ENCODE measurements around the gene RFTN1. TPM values are rescaled to one million over a fixed set of nuclear protein-coding genes. Genes with fewer than 3 reads are reported as not detected.

RFTN1 gene
- total RNA-seq, 1 donor from 2014 or later = 26.5 TPM

GRCh38 chr3:16474920-16475319, 38.6 kb downstream of the RFTN1 start:
- intact Hi-C loops (cut with DNase I) = no loop called here
- no peak for DNase-seq (ENCODE audit: low spot score)

GRCh38 chr3:16474216-16474615, 39.3 kb downstream of the RFTN1 start:
- intact Hi-C loops (cut with DNase I) = no loop called here
- no peak for DNase-seq (ENCODE audit: low spot score)

GRCh38 chr3:16472593-16472992, 40.9 kb downstream of the RFTN1 start:
- intact Hi-C loops (cut with DNase I) = no loop called here
- DNase-seq (ENCODE audit: low spot score) = no peak

DNA sequence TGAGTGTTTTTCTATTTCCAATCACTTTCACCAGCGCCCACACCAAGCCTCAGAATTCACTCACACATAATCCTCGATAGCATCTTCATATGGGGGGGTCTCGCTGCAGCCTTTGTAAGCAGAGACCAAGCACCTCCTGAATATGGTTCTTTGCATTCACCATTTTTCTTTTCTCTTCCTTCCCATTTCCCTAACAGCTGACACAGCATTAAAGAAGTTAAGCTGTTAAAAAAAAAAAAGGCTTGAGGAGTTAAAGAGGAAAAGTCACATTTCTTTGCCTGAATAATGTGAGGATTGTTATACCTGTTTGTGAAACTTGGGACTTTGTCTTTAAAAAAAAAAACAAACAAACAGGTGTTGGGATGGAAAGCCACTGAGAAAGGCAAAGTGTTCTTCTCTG, 41.6 kb downstream of the RFTN1 start:
- no peak for DNase-seq (ENCODE audit: low spot score)
- intact Hi-C loops (cut with DNase I) = no loop called here

GRCh38 chr3:16470590-16470989, 42.9 kb downstream of the RFTN1 start:
- intact Hi-C loops (cut with DNase I) = no loop called here
- no peak for DNase-seq (ENCODE audit: low spot score)

GRCh38 chr3:16468336-16469098, 45.0 kb downstream of the RFTN1 start:
- no peak for DNase-seq (ENCODE audit: low spot score)
- intact Hi-C loops (cut with DNase I) = loop anchor here (5.0 kb wide), 1 partner anchor 44 kb away; the partner anchor contains the start of gene RFTN1

DNA sequence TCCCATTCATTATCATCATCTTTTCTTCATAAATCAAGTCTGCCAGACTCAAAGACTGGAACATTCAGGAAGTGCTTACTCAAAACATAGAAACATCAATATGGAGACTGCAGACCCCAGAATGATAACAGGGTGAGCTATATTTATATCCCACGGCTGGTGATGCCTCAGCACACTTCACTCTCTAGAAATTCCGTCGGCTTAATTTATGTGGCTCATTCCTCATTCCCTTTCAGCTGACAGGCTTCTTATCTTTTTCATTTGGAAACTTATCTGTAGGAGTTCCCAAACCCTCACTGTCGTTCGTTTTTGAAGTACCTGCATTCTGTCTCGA, 45.5 kb downstream of the RFTN1 start:
- intact Hi-C loops (cut with DNase I) = loop anchor here (5.0 kb wide), 1 partner anchor 44 kb away; the partner anchor contains the start of gene RFTN1

GRCh38 chr3:16467393-16467792, 46.1 kb downstream of the RFTN1 start:
- no peak for DNase-seq (ENCODE audit: low spot score)
- intact Hi-C loops (cut with DNase I) = loop anchor here (5.0 kb wide), 1 partner anchor 45 kb away; the partner anchor contains the start of gene RFTN1

More for the DNA sequence above, 45.5 kb downstream of the RFTN1 start:
- DNase-seq (ENCODE audit: low spot score) = no peak

GRCh38 chr3:16466822-16467221, 46.7 kb downstream of the RFTN1 start:
- intact Hi-C loops (cut with DNase I) = loop anchor here (5.0 kb wide), 1 partner anchor 45 kb away; the partner anchor contains the start of gene RFTN1
- no peak for DNase-seq (ENCODE audit: low spot score)

DNA sequence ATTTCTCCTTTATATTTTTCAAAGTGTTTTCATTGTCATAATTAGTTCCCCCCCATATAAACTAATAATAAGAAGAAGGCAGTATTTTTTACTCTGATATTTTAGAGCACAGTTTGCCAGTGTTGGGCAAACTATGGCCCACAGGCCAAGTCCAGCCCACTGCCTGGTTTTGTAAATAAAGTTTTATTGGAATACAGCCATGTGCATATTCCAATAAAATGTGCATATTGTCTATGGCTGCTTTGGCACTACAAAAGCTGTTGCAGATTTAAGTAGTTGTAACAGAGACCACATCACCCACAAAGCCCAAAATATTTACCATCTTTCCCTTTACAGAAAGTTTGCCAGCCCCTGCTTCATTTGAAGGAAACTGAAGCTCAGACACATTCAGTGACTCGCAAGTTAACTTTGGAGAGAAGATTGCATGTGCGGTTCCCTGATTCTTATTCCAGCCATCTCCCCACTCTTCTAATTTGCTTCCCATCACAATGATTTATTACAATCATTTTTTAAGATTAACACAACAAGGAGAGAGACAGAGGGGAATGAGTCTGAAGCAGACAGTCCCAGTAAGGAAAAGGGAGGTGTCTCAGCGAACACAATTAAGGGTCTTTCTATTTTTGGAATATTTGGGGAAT, 48.9 kb downstream of the RFTN1 start:
- intact Hi-C loops (cut with DNase I) = loop anchor here (5.0 kb wide), 1 partner anchor 48 kb away; the partner anchor contains the start of gene RFTN1
- DNase-seq (ENCODE audit: low spot score) = no peak

DNA sequence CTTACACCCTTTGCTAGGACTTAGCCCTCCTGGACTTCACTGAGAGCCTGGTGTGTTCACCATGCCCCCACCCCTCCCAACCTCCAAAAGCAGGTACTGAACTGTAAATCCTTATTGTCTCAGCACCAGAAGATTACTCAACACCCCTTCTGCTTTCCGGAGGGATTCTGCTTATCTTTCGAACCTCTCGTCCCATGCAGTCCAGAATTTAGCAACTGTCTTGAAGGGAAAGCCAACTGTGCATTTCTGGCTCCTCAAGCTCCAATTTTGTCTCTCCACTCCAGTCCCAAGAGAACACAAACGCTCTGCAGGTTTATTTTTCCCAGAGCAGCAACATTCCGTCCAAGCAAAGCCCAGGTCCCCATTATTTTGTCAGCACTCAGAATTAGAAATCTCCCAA, 49.6 kb downstream of the RFTN1 start:
- no peak for DNase-seq (ENCODE audit: low spot score)
- intact Hi-C loops (cut with DNase I) = no loop called here

GRCh38 chr3:16463119-16463518, 50.4 kb downstream of the RFTN1 start:
- intact Hi-C loops (cut with DNase I) = no loop called here
- no peak for DNase-seq (ENCODE audit: low spot score)

- no peak for DNase-seq (ENCODE audit: low spot score)
- intact Hi-C loops (cut with DNase I) = no loop called here
Measured at GRCh38 chr3:16462679-16463078, 50.8 kb downstream of the RFTN1 start.

DNA sequence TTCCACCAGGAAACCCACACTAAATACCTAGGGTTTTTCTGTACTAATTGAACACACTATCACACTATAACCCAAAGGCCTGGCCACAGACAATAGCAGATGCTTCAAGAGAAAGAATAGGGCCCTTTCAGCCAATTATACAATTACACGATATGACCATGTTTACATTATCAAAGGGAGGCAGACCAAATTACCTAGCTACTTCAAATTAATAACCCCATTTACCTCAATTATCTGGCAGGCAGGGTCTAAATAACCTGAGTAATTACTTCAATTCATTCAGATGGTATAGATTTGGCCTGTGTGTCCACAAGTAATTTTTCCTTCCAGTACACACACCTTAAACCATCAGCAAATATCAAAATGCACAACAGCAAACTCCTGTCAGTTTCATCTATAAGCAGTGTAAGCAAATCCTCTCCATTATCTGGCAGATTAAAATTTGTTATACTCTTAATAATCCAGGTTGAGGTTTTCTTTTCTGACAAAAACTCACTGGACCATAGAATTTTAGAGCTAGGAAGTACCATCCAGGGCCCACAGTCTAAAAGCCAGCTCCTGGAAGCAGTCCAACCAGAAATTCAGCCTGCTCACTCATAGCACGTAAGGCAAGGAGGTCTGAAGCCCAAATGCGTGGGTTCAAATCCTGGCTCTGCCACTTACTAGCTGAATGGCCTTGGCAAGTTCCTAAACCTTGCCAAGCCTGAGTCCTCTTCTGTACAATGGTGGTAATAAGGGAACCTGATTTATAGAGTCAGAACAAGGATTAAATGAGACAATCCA, 51.8 kb downstream of the RFTN1 start:
- intact Hi-C loops (cut with DNase I) = no loop called here
- no peak for DNase-seq (ENCODE audit: low spot score)

- intact Hi-C loops (cut with DNase I) = no loop called here
Measured at GRCh38 chr3:16460886-16461285, 52.6 kb downstream of the RFTN1 start.

DNA sequence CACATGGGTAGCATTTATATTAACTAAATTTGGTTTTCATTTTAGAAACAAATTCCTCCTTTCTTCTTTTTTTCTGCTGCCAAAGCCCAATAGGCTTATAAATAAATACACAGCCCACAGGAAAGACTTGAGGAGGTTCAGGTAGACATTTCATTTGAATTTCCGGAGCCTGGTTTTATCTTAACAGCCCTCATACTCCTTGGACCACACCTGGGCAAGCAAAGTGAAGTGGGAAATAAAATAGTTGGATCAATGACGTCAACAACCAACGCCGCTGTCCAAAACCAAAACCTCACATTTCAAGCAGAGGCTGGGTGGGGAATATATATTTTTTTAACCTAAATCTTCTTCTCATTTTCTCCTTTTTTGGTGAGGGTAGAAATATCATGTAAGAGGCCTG, 53.2 kb downstream of the RFTN1 start:
- no peak for DNase-seq (ENCODE audit: low spot score)
- intact Hi-C loops (cut with DNase I) = no loop called here

More at GRCh38 chr3:16460886-16461285, 52.6 kb downstream of the RFTN1 start:
- no peak for DNase-seq (ENCODE audit: low spot score)

GRCh38 chr3:16456784-16457415, 56.6 kb downstream of the RFTN1 start:
- DNase-seq (ENCODE audit: low spot score) = no peak
- intact Hi-C loops (cut with DNase I) = no loop called here

- intact Hi-C loops (cut with DNase I) = no loop called here
- DNase-seq (ENCODE audit: low spot score) = no peak
Measured at GRCh38 chr3:16455966-16456365, 57.5 kb downstream of the RFTN1 start.

GRCh38 chr3:16455001-16455400, 58.5 kb downstream of the RFTN1 start:
- DNase-seq (ENCODE audit: low spot score) = no peak
- intact Hi-C loops (cut with DNase I) = no loop called here

DNA sequence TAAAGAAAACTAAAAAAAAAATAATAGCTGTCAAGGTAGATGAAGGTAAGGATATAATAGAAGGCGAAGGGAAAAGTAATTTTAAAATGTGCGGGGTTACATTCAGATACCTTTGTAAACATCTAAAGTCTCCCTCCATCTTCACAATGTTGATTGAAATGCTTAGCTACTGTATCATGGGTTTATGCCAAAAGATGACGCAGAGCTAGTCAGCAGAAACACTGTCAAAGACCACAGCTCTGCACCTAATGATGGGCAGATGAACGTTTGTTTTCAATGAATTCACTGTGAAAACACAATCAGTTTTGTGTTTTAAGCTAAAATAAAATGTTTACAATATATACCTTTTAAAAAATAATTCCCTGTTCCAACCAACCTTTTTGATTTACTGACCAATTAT, 61.2 kb downstream of the RFTN1 start:
- no peak for DNase-seq (ENCODE audit: low spot score)
- intact Hi-C loops (cut with DNase I) = no loop called here

All from cardiac septum (tissue), 1 donor.